ENCODE results near the gene KLK5.

DNA sequence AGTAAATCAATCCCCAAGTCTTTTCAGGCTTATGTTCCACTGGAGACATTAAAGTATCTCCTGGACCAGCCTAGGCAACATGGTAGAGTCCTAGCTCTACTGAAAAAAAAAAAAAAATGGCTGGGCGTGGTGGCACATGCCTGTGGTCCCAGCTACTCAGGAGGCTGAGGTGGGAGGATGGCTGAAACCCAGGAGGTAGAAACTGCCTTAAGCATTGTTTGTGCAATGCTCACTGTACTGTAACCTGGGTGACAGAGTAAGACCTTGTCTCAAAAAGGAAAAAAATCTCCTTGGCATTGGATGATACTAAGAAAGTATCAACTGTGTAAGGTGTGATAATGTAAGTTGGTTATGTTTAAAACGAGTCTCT, 39.8 kb upstream of the KLK5 start:
- no peak for TF ChIP-seq CTCF (IDR thresholded peaks at IDR 0.05; ENCODE audit: poor library complexity, severe bottlenecking)
- TF ChIP-seq MXI1 (conservative IDR thresholded peaks at IDR 0.05; ENCODE audit: poor library complexity, severe bottlenecking), result no peak
- TF ChIP-seq EZH2 (IDR thresholded peaks at IDR 0.05; ENCODE audit: borderline replicate concordance, insufficient read depth, low read length, poor library complexity, severe bottlenecking), result no peak
- no peak for TF ChIP-seq POLR2AphosphoS5 (IDR thresholded peaks at IDR 0.05)

Data from neural cell (in vitro differentiated cells).